ENCODE results near the gene SYT9. TPM values are rescaled to one million over a fixed set of nuclear protein-coding genes. Genes with fewer than 3 reads are reported as not detected.

The SYT9 gene
- total RNA-seq, 1 donor from 2014 or later, result 0.18 TPM

- no peak for DNase-seq
- Histone ChIP-seq H3K36me3 (no peaks in the 10 kb centered on the region), H3K4me1 (no peaks in the 10 kb centered on the region), H3K27me3 (ENCODE audit: low read depth) (no peaks in the 10 kb centered on the region), H3K27ac (no peak overlapping the region), H3K9me3 (peaks cover 4% of the 10 kb centered on the region), H3K4me3 (no peak overlapping the region)
- intact Hi-C loops (cut with DNase I), result no loop called here
- no peak for ATAC-seq
- TF ChIP-seq CTCF (IDR thresholded peaks at IDR 0.05), result no peak
Measured at GRCh38 chr11:7281079-7281478, 29.4 kb downstream of the SYT9 start.

GRCh38 chr11:7281809-7282208 lies 30.1 kb downstream of the SYT9 start:
- Histone ChIP-seq H3K27me3 (ENCODE audit: low read depth) (no peaks in the 10 kb centered on the region), H3K9me3 (peaks cover 5% of the 10 kb centered on the region), H3K4me3 (no peak overlapping the region), H3K4me1 (no peaks in the 10 kb centered on the region), H3K27ac (no peak overlapping the region), H3K36me3 (no peaks in the 10 kb centered on the region)
- DNase-seq (no peak), ATAC-seq (no peak)
- intact Hi-C loops (cut with DNase I), result no loop called here
- TF ChIP-seq CTCF (IDR thresholded peaks at IDR 0.05), result no peak

- Histone ChIP-seq H3K4me1 (no peaks in the 10 kb centered on the region), H3K4me3 (no peak overlapping the region), H3K27me3 (ENCODE audit: low read depth) (no peaks in the 10 kb centered on the region), H3K27ac (no peak overlapping the region), H3K9me3 (peaks cover 5% of the 10 kb centered on the region), H3K36me3 (no peaks in the 10 kb centered on the region)
- intact Hi-C loops (cut with DNase I), result no loop called here
- ATAC-seq, result no peak
- TF ChIP-seq CTCF (IDR thresholded peaks at IDR 0.05), result no peak
- DNase-seq, result no peak
Measured at GRCh38 chr11:7286178-7286577, 34.5 kb downstream of the SYT9 start.

- no peak for DNase-seq
- H3K36me3 ChIP-seq, result no peaks in the 10 kb centered on the region
- H3K4me3 ChIP-seq, result no peak overlapping the region
- H3K27ac ChIP-seq, result no peak overlapping the region
- no peaks in the 10 kb centered on the region for H3K4me1 ChIP-seq
- intact Hi-C loops (cut with DNase I), result no loop called here
- ATAC-seq, result no peak
- no peaks in the 10 kb centered on the region for H3K9me3 ChIP-seq
- no peak for TF ChIP-seq CTCF (IDR thresholded peaks at IDR 0.05)
- H3K27me3 ChIP-seq (ENCODE audit: low read depth), result no peaks in the 10 kb centered on the region
Measured at GRCh38 chr11:7291100-7291829, 39.6 kb downstream of the SYT9 start.

GRCh38 chr11:7292922-7293321 lies 41.2 kb downstream of the SYT9 start:
- Histone ChIP-seq H3K9me3 (no peaks in the 10 kb centered on the region), H3K27me3 (ENCODE audit: low read depth) (no peaks in the 10 kb centered on the region), H3K4me3 (no peak overlapping the region), H3K27ac (no peak overlapping the region), H3K4me1 (no peaks in the 10 kb centered on the region), H3K36me3 (no peaks in the 10 kb centered on the region)
- ATAC-seq (no peak), DNase-seq (no peak)
- TF ChIP-seq CTCF (IDR thresholded peaks at IDR 0.05), result no peak
- intact Hi-C loops (cut with DNase I), result no loop called here

Measured in lower lobe of right lung (tissue), 2 donors.